Liver (tissue), 9 donors: ENCODE measurements around the gene ARID5B. TPM values are rescaled to one million over a fixed set of nuclear protein-coding genes. Genes with fewer than 3 reads are reported as not detected.
A peak's percentile ranks its signal among the peaks of the same experiment; 100 is the strongest.

Experiments used
- DNase-seq: peaks from one replicate; pipeline ENCODE4 v3.0.0-alpha.2; 2017; ENCODE audit warnings: low spot score
- H3K27ac ChIP-seq, 2 donors: one replicate each; pipeline ENCODE4 v1.7.0; 2013; ENCODE audit warnings: inconsistent platforms in 2 of 2, low read length in 2 of 2, control low read depth in 1 of 2, low read depth in 1 of 2, mild to moderate bottlenecking in 1 of 2
- H3K27me3 ChIP-seq, 4 donors: one replicate each; pipeline versions ENCODE4 v1.6.1 to v1.7.0; 2013; ENCODE audit warnings: low read length in 3 of 4, inconsistent platforms in 1 of 4, mild to moderate bottlenecking in 1 of 4, moderate library complexity in 1 of 4; ENCODE audit not compliant: control insufficient read depth in 4 of 4, insufficient read depth in 4 of 4
- H3K36me3 ChIP-seq, 4 donors: one replicate each; pipeline versions ENCODE4 v1.6.1 to v1.7.0; 2013; ENCODE audit warnings: low read length in 3 of 4, mild to moderate bottlenecking in 3 of 4, low read depth in 1 of 4, moderate library complexity in 1 of 4; ENCODE audit not compliant: control insufficient read depth in 4 of 4, insufficient read depth in 3 of 4
- H3K4me1 ChIP-seq, 4 donors: one replicate each; pipeline versions ENCODE4 v1.6.1 to v1.7.0; 2013; ENCODE audit warnings: low read length in 3 of 4, mild to moderate bottlenecking in 3 of 4, moderate library complexity in 1 of 4; ENCODE audit not compliant: control insufficient read depth in 4 of 4, insufficient read depth in 4 of 4
- H3K4me3 ChIP-seq, 3 donors: one replicate each; pipeline versions ENCODE4 v1.6.1 to v1.7.0; 2013; ENCODE audit warnings: low read length in 3 of 3, control low read depth in 1 of 3, low read depth in 1 of 3, mild to moderate bottlenecking in 1 of 3
- H3K9ac ChIP-seq, 2 donors: one replicate each; pipeline ENCODE4 v1.7.0; 2013; ENCODE audit warnings: low read length in 2 of 2, mild to moderate bottlenecking in 2 of 2, moderate library complexity in 2 of 2, control low read depth in 1 of 2, low read depth in 1 of 2
- H3K9me3 ChIP-seq, 4 donors: one replicate each; pipeline versions ENCODE4 v1.6.1 to v1.7.0; 2013; ENCODE audit warnings: low read length in 3 of 4; ENCODE audit not compliant: control insufficient read depth in 4 of 4
- FOXA1 ChIP-seq: IDR thresholded peaks from 2 replicates; pipeline ENCODE4 v1.6.1; 2016; ENCODE audit warnings: antibody characterized with exemption
- FOXA2 ChIP-seq: IDR thresholded peaks from 2 replicates; pipeline ENCODE4 v1.6.1; 2016; ENCODE audit warnings: antibody characterized with exemption
- GABPA ChIP-seq, 2 donors: IDR thresholded peaks in 1 of 2; conservative IDR thresholded peaks in 1 of 2; 2 replicates each; pipeline ENCODE4 v1.6.1; 2016; ENCODE audit warnings: antibody characterized with exemption in 2 of 2, mild to moderate bottlenecking in 1 of 2, moderate library complexity in 1 of 2
- HNF4A ChIP-seq, 2 donors: conservative IDR thresholded peaks; 2 replicates each; pipeline ENCODE4 v1.6.1; 2016; ENCODE audit warnings: antibody characterized with exemption in 2 of 2, mild to moderate bottlenecking in 2 of 2
- HNF4G ChIP-seq: IDR thresholded peaks from 2 replicates; pipeline ENCODE4 v1.6.1; 2016; ENCODE audit warnings: antibody characterized with exemption
- JUND ChIP-seq, 2 donors: IDR thresholded peaks; 2 replicates each; pipeline ENCODE4 v1.6.1; 2016; ENCODE audit warnings: antibody characterized with exemption in 2 of 2
- RAD21 ChIP-seq, 2 donors: IDR thresholded peaks; 2 replicates each; pipeline ENCODE4 v1.6.1; 2016; ENCODE audit warnings: antibody characterized with exemption in 2 of 2, mild to moderate bottlenecking in 2 of 2
- RXRA ChIP-seq, 2 donors: IDR thresholded peaks; 2 replicates each; pipeline ENCODE4 v1.6.1; 2017 to 2018; ENCODE audit warnings: antibody characterized with exemption in 2 of 2, mild to moderate bottlenecking in 1 of 2
- SP1 ChIP-seq: IDR thresholded peaks from 2 replicates; pipeline ENCODE4 v1.6.1; 2018; ENCODE audit warnings: antibody characterized with exemption, mild to moderate bottlenecking
- TAF1 ChIP-seq: conservative IDR thresholded peaks from 2 replicates; pipeline ENCODE4 v1.6.1; 2016; ENCODE audit warnings: antibody characterized with exemption, mild to moderate bottlenecking
- YY1 ChIP-seq: IDR thresholded peaks from 2 replicates; pipeline ENCODE4 v1.6.1; 2016; ENCODE audit warnings: antibody characterized with exemption, mild to moderate bottlenecking
- WGBS: extraction: QIAGEN DNeasy Blood & Tissue Kit; methylation state at CpG from one replicate; pipeline ENCODE4 v1.1.7; 2013; 5-methylcytosine and 5-hydroxymethylcytosine counted together
- polyA plus RNA-seq, 2 donors: library from polyadenylated mRNA; stranded (reverse) in 1 of 2; unstranded in 1 of 2; fragments of 200-250 nt in 1 of 2; fragments of >200 nt in 1 of 2; fragmentation: Nextera tagmentation in 1 of 2; extraction: Ambion mirVana in 1 of 2; gene quantifications; one replicate each; pipeline versions ENCODE4 v1.2.1 to v1.2.3, GENCODE V29; 2013 to 2015
- total RNA-seq, 2 donors: library from RNA; depleted of rRNA; stranded (reverse); fragments of >200 nt; gene quantifications; one replicate each; pipeline ENCODE4 v1.2.3, GENCODE V29; 2014
- TF ChIP-seq, protein P1 (sequence below): fragments of 150-350 bp; IDR thresholded peaks from 2 replicates; pipeline ENCODE4 v1.5.1; 2017; ENCODE audit warnings: improper control_type of control experiment, low read depth, low read length; ENCODE audit not compliant: missing input control
- TF ChIP-seq, protein P2 (sequence below): IDR thresholded peaks from 2 replicates; pipeline ENCODE4 v1.6.1; 2016; ENCODE audit warnings: antibody characterized with exemption
- donor health status: healthy.
- donor health status: healthy.
- donor health status: healthy.
- donor health status: healthy.
- donor health status: healthy.

ARID5B gene
- total and polyA plus RNA-seq, 4 donors: 1.3 to 6.4 (median 5.2) TPM

DNA sequence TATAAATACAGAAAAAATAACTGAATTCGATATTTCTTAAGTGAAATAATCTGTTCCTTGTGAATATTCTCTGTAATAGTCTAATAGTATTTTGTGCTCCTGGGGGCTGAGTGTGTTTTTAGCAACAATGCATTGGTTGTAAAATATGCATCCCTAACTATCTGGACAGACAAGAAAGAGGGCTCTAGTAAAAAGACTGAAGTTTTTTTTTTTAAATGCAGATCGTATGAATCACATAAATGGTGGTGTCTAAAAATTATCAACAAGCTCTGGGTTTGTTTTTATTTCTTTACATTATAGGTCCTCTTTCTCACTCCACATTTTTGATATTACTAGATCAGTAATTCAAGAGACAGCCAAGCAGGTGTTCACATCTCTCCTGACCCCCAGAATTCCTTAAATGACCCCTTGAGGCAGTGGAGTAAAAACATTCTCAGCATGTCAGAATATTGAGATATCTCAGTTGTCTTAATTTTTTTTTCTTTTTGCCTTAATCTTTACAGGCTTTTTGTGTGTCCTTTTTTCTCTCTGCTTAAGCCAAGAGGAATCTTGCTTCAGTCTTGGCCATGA lies 18.2 kb downstream of the ARID5B start:
- H3K9me3 ChIP-seq: peaks cover 0 to 3% (median 0%) of the 10 kb centered on the region in 4 donors
- WGBS: 95% methylated on average over 2 of the region's 2 CpGs
- DNase-seq: no peak
- H3K4me3 ChIP-seq: no peak overlapping the region
- TF ChIP-seq FOXA2 (no peak), YY1 (no peak), HNF4A (conservative IDR thresholded peaks at IDR 0.05) (no peak), GABPA (IDR thresholded peaks at IDR 0.05 in 1 of 2, conservative IDR thresholded peaks at IDR 0.05 in 1 of 2) (no peak), RAD21 (IDR thresholded peaks at IDR 0.05) (no peak), FOXA1 (no peak)
- TF ChIP-seq, protein P1, sequence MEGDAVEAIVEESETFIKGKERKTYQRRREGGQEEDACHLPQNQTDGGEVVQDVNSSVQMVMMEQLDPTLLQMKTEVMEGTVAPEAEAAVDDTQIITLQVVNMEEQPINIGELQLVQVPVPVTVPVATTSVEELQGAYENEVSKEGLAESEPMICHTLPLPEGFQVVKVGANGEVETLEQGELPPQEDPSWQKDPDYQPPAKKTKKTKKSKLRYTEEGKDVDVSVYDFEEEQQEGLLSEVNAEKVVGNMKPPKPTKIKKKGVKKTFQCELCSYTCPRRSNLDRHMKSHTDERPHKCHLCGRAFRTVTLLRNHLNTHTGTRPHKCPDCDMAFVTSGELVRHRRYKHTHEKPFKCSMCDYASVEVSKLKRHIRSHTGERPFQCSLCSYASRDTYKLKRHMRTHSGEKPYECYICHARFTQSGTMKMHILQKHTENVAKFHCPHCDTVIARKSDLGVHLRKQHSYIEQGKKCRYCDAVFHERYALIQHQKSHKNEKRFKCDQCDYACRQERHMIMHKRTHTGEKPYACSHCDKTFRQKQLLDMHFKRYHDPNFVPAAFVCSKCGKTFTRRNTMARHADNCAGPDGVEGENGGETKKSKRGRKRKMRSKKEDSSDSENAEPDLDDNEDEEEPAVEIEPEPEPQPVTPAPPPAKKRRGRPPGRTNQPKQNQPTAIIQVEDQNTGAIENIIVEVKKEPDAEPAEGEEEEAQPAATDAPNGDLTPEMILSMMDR: no peak
- TF ChIP-seq, protein P2, sequence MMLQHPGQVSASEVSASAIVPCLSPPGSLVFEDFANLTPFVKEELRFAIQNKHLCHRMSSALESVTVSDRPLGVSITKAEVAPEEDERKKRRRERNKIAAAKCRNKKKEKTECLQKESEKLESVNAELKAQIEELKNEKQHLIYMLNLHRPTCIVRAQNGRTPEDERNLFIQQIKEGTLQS: no peak
- H3K27ac ChIP-seq: no peak overlapping the region
- H3K9ac ChIP-seq: no peak overlapping the region
- H3K4me1 ChIP-seq: peaks cover 0 to 9% (median 1%) of the 10 kb centered on the region in 4 donors
- H3K36me3 ChIP-seq: no peaks in the 10 kb centered on the region
- no peaks in the 10 kb centered on the region for H3K27me3 ChIP-seq

DNA sequence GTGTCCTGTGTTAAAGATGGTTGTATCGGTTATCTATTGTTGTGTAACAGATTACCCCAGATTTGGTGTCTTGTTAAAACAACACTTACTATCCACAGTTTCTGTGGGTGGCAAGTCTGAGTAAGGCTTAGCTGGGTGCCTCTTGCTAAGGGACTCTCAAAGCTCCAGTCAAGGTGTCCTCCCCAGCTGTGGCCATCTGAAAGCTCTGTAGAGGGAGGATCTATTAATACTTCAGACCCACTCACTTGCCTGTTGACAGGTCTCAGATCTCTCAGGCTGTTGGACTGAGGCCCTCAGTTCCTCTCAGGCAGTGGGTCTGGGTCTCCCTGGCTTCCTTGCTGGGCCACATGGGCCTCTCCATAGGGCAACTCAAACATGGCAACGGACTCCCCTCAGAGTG lies 19.6 kb downstream of the ARID5B start:
- TF ChIP-seq SP1 (no peak), FOXA2 (no peak), JUND (IDR thresholded peaks at IDR 0.05) (no peak), HNF4A (conservative IDR thresholded peaks at IDR 0.05) (no peak), YY1 (no peak), RAD21 (IDR thresholded peaks at IDR 0.05) (no peak)
- Histone ChIP-seq H3K27me3 (no peaks in the 10 kb centered on the region), H3K4me3 (no peak overlapping the region), H3K9me3 (peaks cover 0 to 3% (median 0%) of the 10 kb centered on the region in 4 donors), H3K36me3 (no peaks in the 10 kb centered on the region), H3K9ac (no peak overlapping the region), H3K27ac (no peak overlapping the region), H3K4me1 (peaks cover 0 to 9% (median 1%) of the 10 kb centered on the region in 4 donors)
- no peak for DNase-seq
- 97% methylated on average over 2 of the region's 2 CpGs for WGBS

DNA sequence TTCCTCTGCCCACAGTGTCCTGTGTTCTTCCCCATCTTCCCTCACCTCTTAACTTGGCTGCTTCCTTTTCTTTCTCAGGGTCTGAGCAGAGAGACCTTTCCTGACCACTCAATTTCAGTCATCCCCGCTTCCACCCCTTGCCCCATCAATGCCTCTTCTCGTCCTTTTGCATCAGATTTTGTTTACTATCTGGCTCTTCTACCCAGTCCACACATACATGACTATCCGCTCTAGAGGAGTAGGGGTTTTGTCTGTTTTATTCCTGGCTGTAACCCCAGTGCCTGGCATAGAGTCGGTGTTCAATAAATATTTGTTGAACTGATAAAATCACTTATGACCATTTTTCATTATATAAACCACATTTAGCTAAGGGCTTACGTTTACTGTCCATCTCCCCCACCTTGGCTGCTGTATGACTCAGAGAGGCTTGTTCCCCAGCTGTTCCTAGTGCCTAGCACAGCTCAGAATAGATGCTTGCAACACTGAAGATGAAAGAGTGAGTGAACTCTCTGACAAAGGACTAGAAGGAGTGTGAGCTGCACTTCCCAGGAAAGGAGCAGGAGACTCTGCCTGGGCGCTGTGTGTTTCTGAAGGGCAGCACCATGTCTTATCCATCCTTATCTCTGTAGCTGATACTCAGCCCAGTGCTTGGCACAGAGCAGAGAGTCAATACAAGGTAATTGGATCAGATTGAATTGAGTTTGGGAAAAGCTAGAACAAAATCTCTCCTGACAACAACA lies 21.9 kb downstream of the ARID5B start:
- H3K4me3 ChIP-seq: no peak overlapping the region
- H3K9me3 ChIP-seq: no peaks in the 10 kb centered on the region
- no peaks in the 10 kb centered on the region for H3K27me3 ChIP-seq
- peaks cover 0 to 9% (median 1%) of the 10 kb centered on the region in 4 donors for H3K4me1 ChIP-seq
- no peak overlapping the region for H3K9ac ChIP-seq
- no peak for DNase-seq
- no peaks in the 10 kb centered on the region for H3K36me3 ChIP-seq
- H3K27ac ChIP-seq: no peak overlapping the region
- 45% methylated on average over 6 of the region's 6 CpGs for WGBS
- TF ChIP-seq HNF4G (no peak), TAF1 (no peak), JUND (IDR thresholded peaks at IDR 0.05) (peak in 1 of 2 donors; percentile 9), RXRA (IDR thresholded peaks at IDR 0.05) (no peak)
